ENCODE results near the gene TMC6.

GRCh38 chr17:78117027-78117981 lies 11.3 kb downstream of the TMC6 start:
- TF ChIP-seq, protein P1, sequence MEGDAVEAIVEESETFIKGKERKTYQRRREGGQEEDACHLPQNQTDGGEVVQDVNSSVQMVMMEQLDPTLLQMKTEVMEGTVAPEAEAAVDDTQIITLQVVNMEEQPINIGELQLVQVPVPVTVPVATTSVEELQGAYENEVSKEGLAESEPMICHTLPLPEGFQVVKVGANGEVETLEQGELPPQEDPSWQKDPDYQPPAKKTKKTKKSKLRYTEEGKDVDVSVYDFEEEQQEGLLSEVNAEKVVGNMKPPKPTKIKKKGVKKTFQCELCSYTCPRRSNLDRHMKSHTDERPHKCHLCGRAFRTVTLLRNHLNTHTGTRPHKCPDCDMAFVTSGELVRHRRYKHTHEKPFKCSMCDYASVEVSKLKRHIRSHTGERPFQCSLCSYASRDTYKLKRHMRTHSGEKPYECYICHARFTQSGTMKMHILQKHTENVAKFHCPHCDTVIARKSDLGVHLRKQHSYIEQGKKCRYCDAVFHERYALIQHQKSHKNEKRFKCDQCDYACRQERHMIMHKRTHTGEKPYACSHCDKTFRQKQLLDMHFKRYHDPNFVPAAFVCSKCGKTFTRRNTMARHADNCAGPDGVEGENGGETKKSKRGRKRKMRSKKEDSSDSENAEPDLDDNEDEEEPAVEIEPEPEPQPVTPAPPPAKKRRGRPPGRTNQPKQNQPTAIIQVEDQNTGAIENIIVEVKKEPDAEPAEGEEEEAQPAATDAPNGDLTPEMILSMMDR (optimal IDR thresholded peaks at IDR 0.05 in 1 of 3, IDR thresholded peaks at IDR 0.05 in 1 of 3, conservative IDR thresholded peaks at IDR 0.05 in 1 of 3; ENCODE audit: extremely low read depth in 1 of 3, insufficient read depth in 2 of 3, low read length in 3 of 3) = peak; percentile 47 to 80 (median 69)
- TF ChIP-seq EZH2 (IDR thresholded peaks at IDR 0.05; ENCODE audit: low read length) = no peak

Data from keratinocyte (primary cell).